GM18505 (cell line): ENCODE results near the gene TMEM132D.

ENCODE experiments used
- ATAC-seq: cut with Tn5 transposase; IDR thresholded peaks from one replicate; pipeline ENCODE4 v1.9.1; 2021; ENCODE audit not compliant: unreplicated experiment
- POLR2A ChIP-seq: IDR thresholded peaks from 4 replicates; pipeline ENCODE4 v1.6.1; 2011; ENCODE audit warnings: borderline replicate concordance; ENCODE audit not compliant: insufficient read depth, insufficient read length; ENCODE audit errors: extremely low read depth

The TMEM132D gene

DNA sequence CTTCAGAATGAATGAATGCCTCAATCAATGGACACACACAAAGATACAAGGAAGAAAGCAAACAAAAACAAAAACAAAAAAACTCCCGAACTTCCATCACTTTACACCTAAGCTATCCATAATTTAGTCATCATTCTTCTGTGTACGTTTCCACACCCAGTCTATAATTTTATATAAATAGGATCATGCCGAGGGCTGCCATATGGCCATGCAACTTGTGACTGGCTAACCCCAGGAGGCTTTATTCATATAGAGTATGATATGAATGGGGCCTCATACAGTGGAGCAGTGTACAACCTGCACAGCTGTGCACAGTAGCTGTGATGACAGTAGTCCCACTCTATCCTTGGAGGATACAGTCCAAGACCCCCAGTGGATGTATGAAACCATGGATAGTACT is 365.7 kb downstream of the TMEM132D start:
- no peak for TF ChIP-seq POLR2A
- no peak for ATAC-seq

DNA sequence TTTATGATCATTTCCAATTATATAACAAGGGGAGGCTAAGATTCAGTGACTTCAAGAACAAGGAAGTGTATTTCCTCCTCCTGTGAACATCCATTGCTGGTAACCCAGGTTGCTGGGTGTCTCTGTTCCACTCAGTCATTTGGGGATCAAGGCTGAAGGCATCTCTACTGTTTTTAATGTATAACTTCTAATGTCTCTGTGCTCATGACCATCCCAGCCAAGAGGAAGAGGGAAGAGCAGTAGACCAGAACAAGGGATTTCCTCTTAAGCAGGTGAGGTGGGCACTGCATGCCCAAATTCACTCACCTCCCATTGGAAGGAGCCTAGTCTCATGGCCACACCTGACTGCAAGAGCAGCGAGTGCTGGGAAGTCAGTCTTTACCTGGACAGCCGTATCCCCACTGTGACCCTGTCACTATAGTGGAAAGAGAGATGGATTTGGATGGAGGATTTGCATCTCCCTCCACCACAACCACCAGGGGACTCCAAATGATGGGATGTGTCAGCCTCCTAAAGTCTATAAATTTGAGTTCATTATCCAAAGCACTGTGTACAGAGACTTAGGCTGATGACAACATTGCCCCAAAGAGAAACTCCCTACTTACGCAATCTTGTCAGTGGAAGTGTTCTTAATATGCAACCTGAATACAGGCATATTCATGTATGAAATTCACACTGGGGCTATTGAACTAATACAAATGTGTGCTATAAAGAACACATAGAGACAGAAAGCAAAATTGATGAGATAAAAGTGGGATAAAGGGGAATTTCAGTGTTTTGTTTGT is 368.7 kb downstream of the TMEM132D start:
- TF ChIP-seq POLR2A: no peak
- ATAC-seq: no peak

DNA sequence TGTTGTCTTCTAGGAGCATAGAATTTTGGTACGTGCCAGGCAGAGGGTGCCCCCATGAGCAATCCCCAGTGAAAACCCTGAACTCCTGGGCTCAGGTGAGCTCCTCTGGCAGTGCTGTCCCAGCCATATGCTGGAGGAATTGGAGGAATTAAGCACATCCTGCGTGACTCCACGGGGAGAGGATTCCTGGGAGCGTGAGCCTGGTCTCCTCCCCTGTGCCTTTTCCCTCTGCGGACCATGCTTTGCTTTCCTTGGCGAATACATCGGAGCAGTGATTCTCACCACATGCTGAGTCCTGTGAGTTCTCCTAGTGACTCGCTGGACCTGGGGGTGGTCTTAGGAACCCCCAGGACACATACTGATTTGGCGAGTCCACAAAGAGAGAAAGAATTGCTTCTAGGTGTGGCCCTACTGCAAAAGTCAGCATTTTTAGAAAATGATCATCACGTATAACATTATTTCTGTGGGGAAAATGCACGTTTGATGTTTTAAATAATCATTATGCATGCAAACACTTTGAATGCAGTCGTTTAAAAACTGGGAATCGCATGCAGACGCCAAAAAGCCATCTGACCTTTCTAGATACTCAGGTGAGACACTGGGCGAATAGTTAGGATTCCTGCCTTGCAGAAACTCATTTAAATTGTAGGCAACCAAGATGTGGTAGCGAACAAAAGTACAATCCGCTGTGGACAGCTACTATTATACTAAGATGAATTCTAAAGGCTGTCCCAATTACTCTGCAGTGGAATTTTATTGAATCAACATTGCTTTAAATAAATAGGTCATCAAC is 370.9 kb downstream of the TMEM132D start:
- no peak for ATAC-seq
- no peak for TF ChIP-seq POLR2A

DNA sequence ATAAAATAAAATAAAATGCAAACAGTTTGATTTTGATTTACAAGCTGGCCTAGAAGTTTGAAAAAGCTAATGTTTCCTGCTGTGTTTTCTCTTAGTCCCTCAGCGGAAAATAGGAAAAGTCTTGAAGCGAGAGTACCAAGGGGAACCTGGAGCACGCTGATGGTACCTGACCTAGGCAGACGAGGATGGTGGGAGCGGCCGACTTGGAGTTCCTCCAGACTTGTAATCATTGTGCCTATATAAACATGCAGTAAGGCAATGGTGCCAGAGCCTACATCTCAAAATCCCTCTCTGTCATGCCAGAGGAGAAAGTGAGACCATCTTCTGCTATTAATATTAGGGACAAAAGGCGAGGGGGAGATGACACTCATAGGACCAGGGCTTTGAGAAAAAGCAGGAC is 371.7 kb downstream of the TMEM132D start:
- no peak for TF ChIP-seq POLR2A
- ATAC-seq: no peak

DNA sequence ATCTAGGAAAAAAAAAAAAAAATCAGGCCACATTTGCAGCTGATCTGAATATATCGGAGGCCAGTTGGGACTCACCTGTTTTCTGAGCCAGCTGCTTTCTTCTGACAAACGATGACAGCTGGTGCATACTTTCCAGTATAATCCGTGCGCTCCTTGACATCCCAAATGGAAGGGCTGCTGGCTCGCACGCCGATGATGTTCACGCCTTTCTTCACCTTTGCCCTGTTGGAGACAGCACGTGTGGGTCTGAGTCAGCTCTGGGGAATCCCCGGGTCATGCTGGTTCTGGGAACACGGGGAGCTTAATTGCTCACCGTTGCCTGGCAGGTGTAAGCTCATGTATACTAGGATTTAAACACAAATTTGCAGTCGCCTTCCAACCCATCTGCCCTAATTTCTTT is 372.8 kb downstream of the TMEM132D start:
- TF ChIP-seq POLR2A: no peak
- no peak for ATAC-seq

DNA sequence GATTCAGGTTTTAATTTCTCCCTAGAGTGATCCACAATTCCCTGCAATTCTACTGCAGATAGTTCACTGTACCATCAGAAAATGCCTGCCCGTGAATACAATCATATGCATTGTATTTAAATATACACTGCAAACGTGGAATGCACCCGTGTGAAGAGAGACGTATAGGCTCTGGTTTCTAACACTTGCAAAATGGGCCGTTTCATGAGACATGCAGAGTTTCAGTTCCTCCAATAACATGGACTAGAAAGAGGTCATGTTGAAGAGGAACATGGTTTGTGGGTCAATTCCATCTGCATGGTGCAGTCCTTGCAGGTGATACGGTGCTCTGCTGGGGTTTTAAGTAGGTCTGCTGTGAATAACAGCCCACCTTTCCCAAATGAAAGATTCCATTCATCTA is 373.3 kb downstream of the TMEM132D start:
- ATAC-seq: no peak
- no peak for TF ChIP-seq POLR2A

DNA sequence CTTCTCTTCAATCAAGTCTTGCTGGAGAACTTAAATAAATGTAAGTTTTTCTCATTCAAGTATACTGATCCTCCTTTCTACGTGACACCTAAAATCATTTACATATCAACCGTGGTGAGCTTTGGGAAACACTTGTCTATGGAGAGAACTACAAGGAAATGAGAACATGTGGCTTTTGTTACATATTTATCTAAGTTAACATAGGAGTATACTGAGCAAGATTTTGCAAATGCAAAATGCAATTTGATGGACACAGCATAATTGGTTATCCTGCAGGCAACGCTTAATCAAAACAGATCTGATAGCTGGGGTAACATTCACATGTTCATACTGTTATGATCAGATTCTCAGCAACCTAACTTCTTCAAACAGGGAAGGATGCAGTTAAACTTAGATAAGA is 376.3 kb downstream of the TMEM132D start:
- TF ChIP-seq POLR2A: no peak
- ATAC-seq: no peak

DNA sequence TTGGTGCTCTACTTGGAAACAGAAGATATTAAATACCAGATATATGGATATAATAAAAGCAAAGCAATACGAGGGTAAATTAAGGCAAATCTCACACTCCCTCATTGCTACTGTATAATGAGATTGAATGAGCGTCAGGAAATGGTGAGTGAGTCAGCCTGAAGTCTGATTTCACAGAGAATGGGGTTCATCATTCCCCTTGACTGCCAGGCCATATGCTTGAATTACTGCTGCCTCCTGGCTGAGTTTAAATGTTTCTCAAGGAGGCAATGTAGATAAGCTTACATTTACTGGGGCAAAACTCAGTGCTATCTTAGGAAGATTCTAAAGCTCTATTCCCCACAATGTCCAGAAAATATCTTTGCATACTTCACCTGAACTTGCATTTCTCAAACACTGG is 380.2 kb downstream of the TMEM132D start:
- no peak for ATAC-seq

DNA sequence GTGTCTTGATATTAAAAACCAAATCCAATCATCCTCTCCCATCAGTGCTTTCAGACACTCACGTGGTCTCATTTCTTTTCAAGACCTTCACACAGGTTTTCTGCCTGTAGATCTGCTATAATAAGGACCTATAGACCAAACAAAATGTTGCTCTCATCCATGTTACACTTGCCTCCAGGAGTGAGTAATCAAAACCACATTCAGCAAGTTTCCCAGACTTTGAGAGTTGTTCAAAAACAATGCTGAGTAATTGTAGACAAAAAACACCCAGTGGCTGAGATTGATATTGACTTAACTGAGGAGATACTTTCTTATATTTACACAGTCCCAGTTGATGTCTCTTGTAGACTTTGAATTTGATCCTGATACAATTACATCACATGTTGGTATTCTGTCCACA is 383.1 kb downstream of the TMEM132D start:
- no peak for TF ChIP-seq POLR2A
- ATAC-seq: no peak

More for the DNA sequence above, 380.2 kb downstream of the TMEM132D start:
- TF ChIP-seq POLR2A: no peak

DNA sequence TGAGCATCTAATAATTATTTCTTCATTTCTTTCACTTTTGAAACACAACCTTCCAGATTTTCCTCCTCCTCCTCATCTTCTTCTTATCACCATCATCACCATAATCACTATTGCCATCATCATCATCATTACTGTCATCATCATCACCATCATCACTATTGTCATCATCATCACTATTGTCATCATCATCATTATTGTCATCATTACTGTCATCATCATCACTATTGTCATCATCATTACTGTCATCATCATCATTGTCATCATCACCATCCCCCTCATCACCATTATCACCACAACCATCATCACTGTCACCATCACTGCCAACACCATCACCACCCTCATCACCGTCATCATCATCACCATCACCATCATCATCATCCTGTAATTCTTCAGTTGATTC is 400.0 kb downstream of the TMEM132D start:
- no peak for ATAC-seq
- no peak for TF ChIP-seq POLR2A

DNA sequence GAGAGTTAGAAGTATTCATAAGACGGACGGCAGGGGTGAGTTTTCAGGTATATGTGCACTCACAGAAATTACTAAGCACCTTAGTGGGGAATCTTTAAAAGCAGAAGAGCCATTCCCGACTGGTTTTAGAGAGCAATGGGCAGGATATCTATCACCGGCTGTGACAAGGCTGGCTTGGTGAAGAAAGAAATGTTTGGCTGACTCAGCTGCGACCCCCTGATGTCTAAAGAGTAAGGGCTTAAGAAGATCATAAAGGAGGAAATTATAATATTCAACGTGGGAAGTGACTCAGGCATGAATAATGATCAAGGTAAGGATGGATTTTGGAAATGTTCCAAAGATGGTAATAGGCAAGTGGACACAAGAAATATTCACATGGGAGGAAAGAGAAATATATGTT is 407.6 kb downstream of the TMEM132D start:
- no peak for ATAC-seq
- no peak for TF ChIP-seq POLR2A

DNA sequence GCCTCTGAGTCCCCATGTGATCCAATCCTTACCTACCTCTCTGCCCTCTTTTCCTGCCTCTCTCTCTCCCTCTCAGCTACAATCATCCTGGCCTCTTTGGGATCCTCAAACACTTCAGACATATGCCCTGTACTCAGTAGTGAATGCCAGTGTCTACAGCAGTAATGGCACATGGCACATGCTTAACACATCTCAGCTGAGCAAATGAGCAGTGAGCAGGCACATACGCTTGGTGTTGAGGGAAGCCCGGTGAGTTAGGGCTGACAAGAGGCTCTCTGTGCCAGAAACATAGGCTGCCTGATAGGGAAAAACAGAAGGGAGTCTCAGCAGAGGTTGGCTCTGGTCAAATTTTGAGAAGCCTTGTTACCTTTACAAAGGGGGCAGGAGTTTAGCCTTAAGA is 409.1 kb downstream of the TMEM132D start:
- no peak for TF ChIP-seq POLR2A
- ATAC-seq: no peak

DNA sequence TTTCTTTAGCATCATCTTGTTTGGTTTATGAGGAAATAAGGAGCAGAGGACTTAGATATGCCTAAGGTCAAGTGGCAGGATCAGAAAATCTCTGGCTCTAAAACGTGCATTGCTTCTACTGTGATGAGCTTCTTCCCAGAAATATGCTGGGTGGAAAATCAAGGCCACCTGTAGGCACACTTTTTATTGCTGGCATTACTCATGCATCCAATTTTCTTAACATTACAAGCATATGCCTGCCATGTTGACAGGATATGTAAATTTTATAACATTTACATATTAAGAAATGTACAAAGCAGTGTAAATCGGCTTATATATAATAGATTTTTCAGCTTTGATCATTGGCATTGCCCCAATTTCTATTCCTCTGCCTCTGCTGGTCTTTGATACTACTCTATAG is 409.6 kb downstream of the TMEM132D start:
- no peak for ATAC-seq
- TF ChIP-seq POLR2A: no peak

DNA sequence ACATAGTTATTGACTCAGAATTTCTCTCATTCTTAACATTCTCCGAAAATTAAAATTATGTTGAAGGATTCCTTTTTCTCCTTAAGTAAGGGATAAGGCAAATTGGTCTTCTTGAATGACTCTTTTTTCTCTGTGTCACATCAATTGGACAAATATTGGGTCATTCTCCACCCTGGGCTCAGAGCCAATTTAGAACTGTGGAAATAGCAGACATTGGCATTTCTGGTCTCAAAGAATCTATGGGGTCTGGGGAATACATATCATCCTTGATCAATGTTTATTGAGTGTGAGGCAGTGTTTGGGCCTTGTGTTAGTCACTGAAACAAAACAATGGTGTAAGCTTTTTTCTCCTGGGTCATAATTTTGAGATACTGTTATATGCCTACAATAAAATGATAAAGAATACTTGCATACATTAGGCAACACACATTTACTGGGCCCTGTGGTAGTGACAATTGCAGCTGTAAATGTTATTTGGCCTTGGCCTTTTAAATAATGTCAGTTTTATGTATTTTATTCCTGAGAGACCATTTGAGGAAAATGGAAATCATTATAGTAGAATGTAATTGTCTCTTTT is 414.6 kb downstream of the TMEM132D start:
- no peak for TF ChIP-seq POLR2A

More for the DNA sequence above, 414.6 kb downstream of the TMEM132D start:
- ATAC-seq: no peak
